Caki2 (cell line): ENCODE results near the gene SCRN3. TPM values are rescaled to one million over a fixed set of nuclear protein-coding genes. Genes with fewer than 3 reads are reported as not detected.
"Not testable (repeated sequence)": the region's sequence is repeated elsewhere in the genome, so short reads cannot be mapped to it uniquely, and the experiment has no call there.

Experiments used
- DNase-seq: peaks from one replicate; pipeline ENCODE4 v3.0.0-alpha.2; 2015; ENCODE audit warnings: low read depth
- in situ Hi-C: cut with HindIII; loops from 2 replicates; pipeline ENCODE4 v1.10.0; 2016; ENCODE audit warnings: low sequenced_read_pairs, low pct_unique_long_range_greater_than_20kb, mixed read lengths
- total RNA-seq: library from RNA; depleted of rRNA; stranded (reverse); fragments of >200 nt; shearing (Covaris generic); gene quantifications from 2 replicates; pipeline ENCODE4 v1.2.3, GENCODE V29; 2014; ENCODE audit warnings: low replicate concordance

SCRN3 gene
- total RNA-seq, 1 experiment from 2014 or later = 7.4 TPM

DNA sequence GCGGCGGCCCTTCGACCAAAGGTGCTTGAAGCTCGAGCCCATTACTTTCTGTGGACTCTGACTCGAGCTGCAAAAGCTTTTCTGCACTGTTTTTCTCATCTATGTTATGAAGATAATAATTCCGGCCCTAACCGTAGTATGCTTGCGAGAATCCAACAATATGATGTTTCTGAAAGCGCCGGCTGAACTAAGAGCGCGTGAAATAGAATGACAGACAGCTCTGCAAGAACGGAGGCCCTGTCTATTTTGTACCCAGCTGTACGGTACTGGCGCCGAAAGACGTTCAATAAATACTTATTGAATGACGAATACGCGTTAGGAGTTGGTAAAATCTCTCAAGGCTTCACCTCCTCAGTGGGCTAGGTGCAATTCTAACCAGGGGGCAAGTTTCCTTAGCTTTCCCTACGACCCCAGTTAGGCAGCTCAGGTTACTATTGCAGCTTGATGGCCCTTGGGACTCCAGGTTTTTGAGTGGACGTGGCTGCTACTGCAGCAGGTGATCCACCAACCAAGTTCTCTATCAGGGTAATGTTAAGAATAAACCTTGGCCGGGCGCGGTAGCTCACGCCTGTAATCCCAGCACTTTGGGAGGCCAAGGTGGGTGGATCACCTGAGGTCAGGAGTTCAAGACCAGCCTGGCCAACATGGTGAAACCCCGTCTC, 570 bp downstream of the SCRN3 start:
- DNase-seq = no peak

DNA sequence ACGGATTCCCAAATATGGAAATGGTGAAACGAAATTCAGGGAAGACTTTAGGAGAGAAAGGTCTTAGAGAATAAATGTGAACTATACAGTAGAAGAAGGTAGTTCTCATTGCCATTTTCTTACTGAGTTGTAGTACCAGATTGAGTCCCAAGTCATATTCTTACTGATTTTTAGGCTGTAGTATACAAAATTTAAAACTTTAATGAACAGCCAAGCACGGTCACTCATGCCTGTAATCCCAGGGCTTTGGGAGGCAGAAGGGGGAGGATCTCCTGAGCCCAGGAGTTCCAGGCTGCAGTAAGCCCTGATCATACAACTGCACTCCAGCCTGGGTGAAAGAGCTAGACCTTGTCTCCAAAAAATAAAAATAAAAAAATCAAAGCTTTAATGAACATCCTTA, 2.2 kb downstream of the SCRN3 start:
- in situ Hi-C loops = no loop called here
- DNase-seq = no peak

More for the DNA sequence above, 570 bp downstream of the SCRN3 start:
- in situ Hi-C loops = no loop called here

DNA sequence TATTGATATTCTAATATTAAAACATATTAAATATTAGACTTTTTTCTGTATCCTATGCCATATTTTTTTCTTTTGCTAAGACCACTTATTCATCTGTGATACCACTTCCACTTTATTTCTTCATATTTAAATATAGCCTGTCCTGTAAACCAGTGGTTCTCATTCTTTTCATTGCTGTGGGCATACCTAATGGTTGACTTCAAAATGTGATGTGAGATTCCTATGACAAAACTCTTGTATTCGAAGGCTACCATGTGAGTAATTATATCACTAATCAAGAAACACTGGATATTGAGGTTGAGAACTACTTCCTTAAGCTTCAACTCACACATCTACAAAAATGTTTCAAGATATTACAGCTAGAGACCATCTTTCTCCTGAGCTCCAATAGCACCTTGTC, 3.6 kb downstream of the SCRN3 start:
- no peak for DNase-seq
- in situ Hi-C loops = no loop called here

- DNase-seq = no peak
- in situ Hi-C loops = no loop called here
Observed at GRCh38 chr2:174400853-174401252, 5.3 kb downstream of the SCRN3 start.

GRCh38 chr2:174403628-174404027, 8.1 kb downstream of the SCRN3 start:
- in situ Hi-C loops = no loop called here
- no peak for DNase-seq

- DNase-seq, in situ Hi-C loops: not testable (repeated sequence)
Observed at GRCh38 chr2:174410039-174410438, 14.5 kb downstream of the SCRN3 start.

DNA sequence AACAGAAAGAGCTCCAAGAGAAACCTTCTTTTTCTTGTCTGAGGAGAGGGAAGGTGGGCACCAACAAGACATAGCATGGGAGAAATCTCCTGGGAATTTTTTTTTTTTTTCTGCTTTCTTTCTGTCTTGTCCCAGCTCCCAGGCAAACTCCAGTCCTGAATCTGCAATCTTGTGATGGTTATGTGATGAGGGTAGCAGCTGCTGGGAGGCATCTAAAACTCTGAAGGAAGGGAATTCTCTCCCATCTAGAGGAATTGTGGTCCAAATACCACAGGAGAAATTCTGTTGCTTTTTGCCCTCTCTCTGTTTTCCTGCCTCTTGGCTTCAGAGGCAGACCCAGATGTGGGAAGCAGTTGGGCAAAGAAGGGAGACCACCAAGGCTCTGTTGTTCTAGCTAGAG, 16.7 kb downstream of the SCRN3 start:
- no peak for DNase-seq
- in situ Hi-C loops = no loop called here

DNA sequence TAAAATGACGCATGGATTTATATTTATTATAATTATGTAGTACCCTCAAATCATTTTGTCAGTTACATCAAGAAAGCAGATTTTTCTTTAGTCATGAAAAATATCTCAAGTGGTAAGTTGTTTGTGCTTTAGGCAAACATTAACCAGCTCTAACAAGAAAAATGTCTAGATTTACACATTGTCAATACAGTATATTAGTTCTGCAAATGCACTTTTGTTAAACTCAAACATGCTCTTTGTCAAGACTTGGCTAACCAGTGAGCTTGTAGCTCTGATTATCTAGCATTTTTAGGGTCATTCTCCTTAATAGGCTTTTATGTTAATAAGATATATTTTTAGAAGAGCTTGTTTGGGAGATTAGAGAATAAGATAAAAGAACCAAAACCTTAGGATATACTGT, 32.7 kb downstream of the SCRN3 start:
- in situ Hi-C loops = no loop called here
- DNase-seq = no peak

DNA sequence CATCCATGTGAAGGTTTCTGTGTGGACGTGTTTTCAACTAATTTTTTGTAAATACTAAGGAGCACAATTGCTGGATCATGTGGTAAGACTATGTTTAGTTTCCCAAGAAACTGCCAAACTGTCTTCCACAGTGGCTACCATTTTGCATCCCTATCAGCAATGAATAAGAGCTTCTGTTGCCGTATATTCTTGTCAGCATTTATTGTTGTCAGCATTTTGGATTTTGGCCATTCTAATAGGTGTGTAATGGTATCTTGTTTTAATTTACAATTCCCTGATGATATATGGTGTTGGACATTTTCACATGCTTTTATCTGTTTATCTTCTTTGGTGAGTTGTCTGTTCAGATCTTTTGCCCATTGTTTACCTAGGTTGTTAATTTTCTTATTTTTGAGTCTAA, 34.5 kb downstream of the SCRN3 start:
- in situ Hi-C loops = no loop called here
- no peak for DNase-seq

GRCh38 chr2:174431902-174432301, 36.4 kb downstream of the SCRN3 start:
- in situ Hi-C loops = no loop called here

GRCh38 chr2:174436351-174436750, 40.8 kb downstream of the SCRN3 start:
- in situ Hi-C loops = no loop called here
- DNase-seq = no peak

More at GRCh38 chr2:174431902-174432301, 36.4 kb downstream of the SCRN3 start:
- no peak for DNase-seq

- in situ Hi-C loops = no loop called here
- DNase-seq = no peak
Observed at GRCh38 chr2:174438146-174438886, 42.8 kb downstream of the SCRN3 start.

- in situ Hi-C loops = no loop called here
- no peak for DNase-seq
Observed at GRCh38 chr2:174439323-174439722, 43.8 kb downstream of the SCRN3 start.

- no peak for DNase-seq
- in situ Hi-C loops = no loop called here
Observed at GRCh38 chr2:174439950-174440349, 44.4 kb downstream of the SCRN3 start.

GRCh38 chr2:174442546-174443510, 47.3 kb downstream of the SCRN3 start:
- in situ Hi-C loops = no loop called here
- DNase-seq = peak; percentile 70

DNA sequence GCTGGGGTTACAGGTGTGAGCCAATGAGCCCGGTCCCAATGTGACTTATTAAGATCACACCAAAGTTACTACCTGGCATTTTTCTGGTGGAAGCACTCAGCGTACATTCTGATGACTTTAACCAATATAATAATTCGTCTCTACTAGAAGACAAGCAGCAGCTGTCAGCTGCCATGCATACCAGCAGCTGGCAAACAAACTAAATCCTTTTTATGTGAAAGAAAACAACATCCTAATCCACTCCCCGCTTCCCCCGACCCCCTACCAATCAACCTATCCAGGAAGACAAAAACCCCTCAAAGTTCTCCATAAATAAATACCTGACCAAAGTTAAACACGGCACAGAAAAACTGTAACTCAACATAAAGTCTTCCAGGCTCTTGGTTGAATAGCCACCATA, 49.2 kb downstream of the SCRN3 start:
- in situ Hi-C loops = no loop called here
- DNase-seq = no peak

- no peak for DNase-seq
- in situ Hi-C loops = no loop called here
Observed at GRCh38 chr2:174445248-174445647, 49.7 kb downstream of the SCRN3 start.

DNA sequence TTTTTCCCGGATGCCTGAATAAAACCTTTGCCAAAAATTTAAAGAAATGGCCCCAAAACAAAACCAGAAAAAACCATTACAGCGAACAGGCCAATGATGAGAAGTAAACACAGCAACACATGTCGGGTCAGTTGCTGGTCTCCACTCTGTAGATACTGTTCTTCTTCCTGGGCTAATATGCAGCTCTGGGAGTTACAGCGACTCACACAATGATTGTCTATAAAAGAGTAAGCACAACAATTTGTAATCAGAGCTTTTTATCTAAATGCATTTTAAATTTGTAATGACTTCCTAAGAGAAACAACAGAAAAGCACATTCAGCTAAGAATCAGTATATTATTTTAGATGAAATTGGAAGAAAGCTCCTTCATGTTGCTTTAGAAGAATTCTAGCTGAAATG, 51.0 kb downstream of the SCRN3 start:
- in situ Hi-C loops = no loop called here
- no peak for DNase-seq

- no peak for DNase-seq
- in situ Hi-C loops = no loop called here
Observed at GRCh38 chr2:174449033-174449432, 53.5 kb downstream of the SCRN3 start.
